ENCODE measurements around the gene TIPARP.
"Not testable (repeated sequence)": the region's sequence is repeated elsewhere in the genome, so short reads cannot be mapped to it uniquely, and the experiment has no call there.

TIPARP gene

GRCh38 chr3:156739976-156740375 lies 65.6 kb downstream of the TIPARP start:
- DNase-seq (ENCODE audit: low read depth, low spot score), result no peak

- DNase-seq (ENCODE audit: low read depth, low spot score), result not testable (repeated sequence)
These were observed 66.2 kb downstream of the TIPARP start for GRCh38 chr3:156740581-156740980.

GRCh38 chr3:156741935-156742334 lies 67.5 kb downstream of the TIPARP start:
- DNase-seq (ENCODE audit: low read depth, low spot score), result no peak

GRCh38 chr3:156742401-156742800 lies 68.0 kb downstream of the TIPARP start:
- DNase-seq (ENCODE audit: low read depth, low spot score), result no peak

GRCh38 chr3:156743859-156744258 lies 69.5 kb downstream of the TIPARP start:
- no peak for DNase-seq (ENCODE audit: low read depth, low spot score)

GRCh38 chr3:156744631-156745030 lies 70.2 kb downstream of the TIPARP start:
- DNase-seq (ENCODE audit: low read depth, low spot score), result no peak

- no peak for DNase-seq (ENCODE audit: low read depth, low spot score)
These were observed 71.4 kb downstream of the TIPARP start for GRCh38 chr3:156745766-156746165.

- no peak for DNase-seq (ENCODE audit: low read depth, low spot score)
These were observed 72.7 kb downstream of the TIPARP start for GRCh38 chr3:156747046-156747445.

- no peak for DNase-seq (ENCODE audit: low read depth, low spot score)
These were observed 74.9 kb downstream of the TIPARP start for GRCh38 chr3:156749244-156749643.

GRCh38 chr3:156750191-156750873 lies 75.9 kb downstream of the TIPARP start:
- no peak for DNase-seq (ENCODE audit: low read depth, low spot score)

- DNase-seq (ENCODE audit: low read depth, low spot score), result no peak
These were observed 76.5 kb downstream of the TIPARP start for GRCh38 chr3:156750874-156751245.

GRCh38 chr3:156751461-156752025 lies 77.2 kb downstream of the TIPARP start:
- DNase-seq (ENCODE audit: low read depth, low spot score), result no peak

Measured in brain pericyte (primary cell).